ENCODE measurements around the gene CRB1. TPM values are rescaled to one million over a fixed set of nuclear protein-coding genes. Genes with fewer than 3 reads are reported as not detected.

The CRB1 gene
- polyA plus RNA-seq, 1 donor = 0.22 TPM

- DNase-seq = no peak
Observed at GRCh38 chr1:197351821-197352440, 83.9 kb downstream of the CRB1 start.

- no peak for DNase-seq
Observed at GRCh38 chr1:197355248-197355995, 87.4 kb downstream of the CRB1 start.

- DNase-seq = no peak
Observed at GRCh38 chr1:197356723-197357533, 88.9 kb downstream of the CRB1 start.

- no peak for DNase-seq
Observed at GRCh38 chr1:197358959-197359358, 90.9 kb downstream of the CRB1 start.

- no peak for DNase-seq
Observed at GRCh38 chr1:197360068-197360467, 92.0 kb downstream of the CRB1 start.

GRCh38 chr1:197362871-197363270 is 94.8 kb downstream of the CRB1 start:
- no peak for DNase-seq

- DNase-seq = no peak
Observed at GRCh38 chr1:197363855-197364254, 95.8 kb downstream of the CRB1 start.

- no peak for DNase-seq
Observed at GRCh38 chr1:197366996-197367395, 98.9 kb downstream of the CRB1 start.

- DNase-seq = no peak
Observed at GRCh38 chr1:197367627-197368026, 99.6 kb downstream of the CRB1 start.

GRCh38 chr1:197374428-197374827 is 106.4 kb downstream of the CRB1 start:
- no peak for DNase-seq

- no peak for DNase-seq
Observed at GRCh38 chr1:197384471-197384870, 116.4 kb downstream of the CRB1 start.

- DNase-seq = no peak
Observed at GRCh38 chr1:197388801-197389200, 120.7 kb downstream of the CRB1 start.

GRCh38 chr1:197390856-197391255 is 122.8 kb downstream of the CRB1 start:
- DNase-seq = no peak

- DNase-seq = no peak
Observed at GRCh38 chr1:197391303-197392226, 123.5 kb downstream of the CRB1 start.

- DNase-seq = no peak
Observed at GRCh38 chr1:197392541-197392940, 124.5 kb downstream of the CRB1 start.

- DNase-seq = peak; percentile 5
Observed at GRCh38 chr1:197393105-197393504, 125.1 kb downstream of the CRB1 start.

- no peak for DNase-seq
Observed at GRCh38 chr1:197393772-197394171, 125.7 kb downstream of the CRB1 start.

GRCh38 chr1:197394831-197395608 is 127.0 kb downstream of the CRB1 start:
- DNase-seq = no peak

GRCh38 chr1:197397895-197398294 is 129.8 kb downstream of the CRB1 start:
- no peak for DNase-seq

- DNase-seq = no peak
Observed at GRCh38 chr1:197399755-197400521, 131.9 kb downstream of the CRB1 start.

- DNase-seq = no peak
Observed at GRCh38 chr1:197400522-197400902, 132.5 kb downstream of the CRB1 start.
